Measurements from ENCODE around the gene MSMB.
"Not testable (repeated sequence)": the region's sequence is repeated elsewhere in the genome, so short reads cannot be mapped to it uniquely, and the experiment has no call there.

MSMB gene

GRCh38 chr10:46069771-46070463 is 23.8 kb upstream of the MSMB start:
- no peak for DNase-seq (ENCODE audit: low read depth)

GRCh38 chr10:46068905-46069304 is 22.8 kb upstream of the MSMB start:
- DNase-seq (ENCODE audit: low read depth): no peak

- DNase-seq (ENCODE audit: low read depth): no peak
Observed at GRCh38 chr10:46068117-46068516, 22.0 kb upstream of the MSMB start.

GRCh38 chr10:46064269-46064817 is 18.3 kb upstream of the MSMB start:
- no peak for DNase-seq (ENCODE audit: low read depth)

- DNase-seq (ENCODE audit: low read depth): no peak
Observed at GRCh38 chr10:46062723-46063428, 16.8 kb upstream of the MSMB start.

GRCh38 chr10:46060706-46061105 is 14.6 kb upstream of the MSMB start:
- DNase-seq (ENCODE audit: low read depth): no peak

GRCh38 chr10:46057927-46058326 is 11.9 kb upstream of the MSMB start:
- DNase-seq (ENCODE audit: low read depth): not testable (repeated sequence)

DNA sequence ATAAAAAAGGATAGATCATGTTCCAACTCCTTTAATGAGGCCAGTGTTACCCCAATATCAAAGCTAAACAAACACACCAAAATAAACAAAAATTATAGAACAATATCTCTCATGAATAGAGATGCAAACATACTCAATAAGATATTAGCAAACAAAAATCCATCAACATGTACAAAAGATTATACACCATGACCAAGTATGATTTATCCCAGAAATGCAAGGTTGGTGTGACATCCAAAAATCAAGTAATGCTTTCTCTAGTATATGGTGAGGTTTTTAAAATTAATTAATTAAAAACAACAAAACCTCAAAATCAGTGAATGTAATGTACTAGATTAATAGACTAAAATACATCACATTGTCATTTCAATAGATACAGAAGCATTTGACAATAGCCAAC is 11.0 kb upstream of the MSMB start:
- DNase-seq (ENCODE audit: low read depth): no peak

DNA sequence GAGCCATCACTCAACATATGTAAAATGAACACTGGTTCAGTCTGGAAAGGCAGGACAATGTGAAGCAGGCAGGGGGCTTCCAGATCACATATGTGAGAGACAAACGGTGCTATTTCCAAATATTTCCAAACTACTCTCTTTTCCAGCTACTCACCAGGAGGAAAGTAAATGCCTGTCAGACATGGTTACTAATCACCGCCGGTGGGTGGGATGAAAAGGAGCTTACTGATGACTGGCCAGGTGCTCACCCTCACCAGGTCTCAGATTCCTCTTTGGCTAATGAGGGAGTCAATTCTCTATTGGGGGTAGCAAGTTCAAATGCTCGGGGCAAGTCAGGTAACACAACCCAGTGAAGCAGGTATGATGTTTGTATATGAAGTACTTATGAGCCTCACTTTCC is 9.7 kb upstream of the MSMB start:
- DNase-seq (ENCODE audit: low read depth): no peak

DNA sequence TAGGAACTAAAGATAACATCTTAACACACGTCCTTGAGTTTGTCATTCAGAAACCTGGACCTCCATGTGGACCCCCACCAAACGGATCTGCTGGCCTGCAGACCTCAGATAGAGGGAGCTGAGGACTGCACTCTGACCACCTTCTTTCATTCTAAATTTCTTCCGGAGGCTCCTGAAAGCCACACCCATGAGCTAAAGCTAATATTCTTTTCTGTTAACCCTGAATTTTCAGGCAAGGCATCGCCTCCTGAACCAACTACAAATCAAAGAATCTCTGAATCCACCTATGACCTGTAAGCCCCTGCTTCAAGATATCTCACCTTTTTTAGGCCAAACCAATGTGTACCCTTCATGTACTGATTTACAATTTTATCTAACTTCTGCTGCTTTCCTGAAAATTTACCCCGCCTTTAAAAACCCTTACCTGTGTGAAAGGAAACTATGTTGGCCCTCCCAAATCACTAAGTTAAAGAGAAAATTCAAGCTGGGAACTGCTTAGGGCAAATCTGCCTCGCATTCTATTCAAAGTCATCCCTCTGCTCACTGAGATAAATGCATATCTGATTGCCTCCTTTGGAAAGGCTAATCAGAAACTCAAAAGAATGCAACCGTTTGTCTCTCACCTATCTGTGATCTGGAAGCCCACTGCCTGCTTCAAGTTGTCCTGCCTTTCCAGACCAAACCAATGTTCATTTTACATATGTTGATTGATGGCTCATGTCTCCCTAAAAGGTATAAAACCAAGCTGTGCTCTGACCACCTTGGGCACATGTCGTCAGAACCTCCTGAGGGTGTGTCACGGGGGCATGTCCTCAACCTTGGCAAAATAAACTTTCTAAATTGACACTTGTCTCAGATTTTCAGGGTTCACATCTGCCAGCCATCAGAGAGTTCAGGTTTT is 7.7 kb upstream of the MSMB start:
- DNase-seq (ENCODE audit: low read depth): no peak

GRCh38 chr10:46052791-46053375 is 6.8 kb upstream of the MSMB start:
- DNase-seq (ENCODE audit: low read depth): no peak

DNA sequence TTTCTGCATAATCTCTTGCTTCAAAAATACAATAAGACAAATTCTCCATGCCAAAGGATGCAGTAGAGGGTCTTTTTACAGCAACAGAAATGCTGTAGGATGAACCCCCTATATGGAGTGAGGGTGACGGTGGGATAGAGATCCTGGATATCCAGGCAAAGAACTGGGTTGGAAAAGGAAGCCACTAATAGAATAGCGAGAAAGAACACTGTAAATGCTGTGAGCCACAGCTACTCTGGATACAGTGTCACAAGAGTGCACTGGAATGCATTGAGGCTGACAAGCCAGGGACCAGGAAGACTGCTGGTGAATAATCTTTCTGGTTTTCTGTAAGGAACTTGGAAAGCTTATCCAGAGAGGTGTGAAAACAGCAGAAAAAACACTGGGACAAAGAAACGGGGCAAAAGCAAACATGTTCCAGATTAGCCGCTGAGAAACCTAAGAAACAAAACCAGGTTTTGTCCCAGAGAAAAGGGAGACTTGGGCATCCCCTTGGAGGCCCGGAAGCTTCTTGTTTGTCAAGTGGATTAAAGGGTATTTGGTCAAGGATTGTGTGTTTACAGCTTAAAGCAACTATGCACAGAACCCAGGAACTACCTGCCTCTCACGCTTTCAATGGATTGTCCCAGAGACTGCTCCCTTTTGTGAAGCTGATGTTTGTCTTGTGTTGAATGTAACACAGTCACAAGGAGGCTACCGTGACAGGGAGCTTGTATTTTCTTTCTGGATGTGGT is 6.2 kb upstream of the MSMB start:
- DNase-seq (ENCODE audit: low read depth): no peak

DNA sequence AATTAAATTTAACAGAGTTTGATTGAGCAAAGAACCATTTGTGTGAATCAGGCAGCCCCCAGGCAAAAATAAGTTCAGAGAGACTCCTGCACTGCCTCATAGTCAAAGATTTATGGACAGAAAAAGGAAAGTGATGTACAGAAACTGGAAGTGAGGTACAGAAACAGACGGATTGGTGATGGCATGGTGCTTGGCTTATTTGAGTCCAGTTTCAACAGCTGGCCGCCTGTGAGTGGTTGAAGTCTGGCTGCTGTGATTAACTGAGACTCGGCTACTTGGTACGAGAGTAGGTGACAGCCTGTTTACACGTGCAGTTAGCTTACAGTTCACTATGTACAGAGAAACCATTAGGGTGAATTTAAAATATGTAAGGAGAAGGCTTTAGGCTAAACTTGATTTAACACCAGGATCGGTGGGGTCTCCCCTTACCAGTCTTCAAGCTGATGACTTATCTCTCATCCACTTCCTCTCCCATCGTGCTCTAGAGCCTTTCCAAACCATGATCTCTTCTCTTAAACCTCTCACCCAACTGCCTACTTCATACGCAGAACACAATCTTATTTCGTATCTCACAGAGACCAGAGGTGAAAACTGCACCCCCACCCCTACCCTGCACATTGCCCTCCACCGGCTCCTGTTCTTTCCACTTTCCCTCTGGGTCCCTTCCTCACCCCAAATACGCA is 5.0 kb upstream of the MSMB start:
- no peak for DNase-seq (ENCODE audit: low read depth)

GRCh38 chr10:46049497-46049831 is 3.4 kb upstream of the MSMB start:
- not testable (repeated sequence) for DNase-seq (ENCODE audit: low read depth)

GRCh38 chr10:46048152-46048551 is 2.1 kb upstream of the MSMB start:
- no peak for DNase-seq (ENCODE audit: low read depth)

- DNase-seq (ENCODE audit: low read depth): no peak
Observed at GRCh38 chr10:46042527-46042926, 3.5 kb downstream of the MSMB start.

DNA sequence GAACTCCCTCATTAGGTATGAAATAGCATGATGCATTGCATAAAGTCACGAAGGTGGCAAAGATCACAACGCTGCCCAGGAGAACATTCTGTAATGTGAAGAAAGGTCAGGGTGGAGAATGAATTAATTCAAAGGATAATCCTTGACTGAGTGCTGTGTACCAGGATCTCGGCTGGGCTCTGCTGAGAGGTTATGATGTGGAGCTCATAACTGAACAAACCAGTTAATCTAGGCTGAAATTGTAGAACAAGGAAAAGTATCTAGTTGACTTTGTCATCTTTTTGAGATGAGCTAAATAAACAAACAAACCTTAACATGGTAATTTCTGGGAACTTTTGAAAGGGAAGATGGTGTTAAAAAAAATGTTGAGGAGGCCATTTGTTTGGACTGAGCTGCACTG is 6.1 kb downstream of the MSMB start:
- DNase-seq (ENCODE audit: low read depth): no peak

DNA sequence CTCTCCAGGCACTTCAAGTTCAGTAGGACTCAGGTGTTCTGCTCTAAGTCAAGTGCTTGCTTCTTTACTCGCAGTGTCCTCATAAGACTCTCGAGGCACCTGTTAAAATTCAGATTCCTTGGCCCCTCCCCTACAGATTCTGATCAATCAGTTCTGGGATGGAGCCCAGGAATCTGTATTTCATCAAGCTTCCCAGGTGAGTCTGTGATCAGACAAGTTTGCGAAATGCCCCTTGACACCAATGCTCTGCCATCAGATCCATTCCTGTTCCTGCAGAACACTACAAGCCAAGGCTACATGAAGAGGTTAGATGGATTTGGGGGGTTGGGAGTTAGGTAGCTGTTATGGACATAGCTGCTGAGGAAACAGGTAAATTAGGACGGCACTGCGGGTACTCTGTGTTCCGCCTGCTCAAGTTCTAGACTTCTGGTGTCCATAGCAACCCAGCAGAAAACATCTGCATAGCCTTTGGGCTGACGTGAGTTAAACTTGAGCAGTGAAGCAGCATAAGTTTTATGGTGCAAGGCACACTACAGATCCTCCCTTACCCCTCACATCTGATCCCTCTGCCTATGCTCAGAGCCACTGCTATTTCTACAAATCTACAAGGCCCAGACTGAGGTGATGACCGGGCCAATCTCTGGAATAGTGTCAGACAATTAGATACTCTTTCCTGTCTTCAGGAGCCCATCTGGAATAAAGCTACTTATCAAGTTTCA is 8.8 kb downstream of the MSMB start:
- no peak for DNase-seq (ENCODE audit: low read depth)

- no peak for DNase-seq (ENCODE audit: low read depth)
Observed at GRCh38 chr10:46035923-46036849, 9.9 kb downstream of the MSMB start.
